IMR-90 (cell line): ENCODE measurements around the gene ETFRF1. TPM values are rescaled to one million over a fixed set of nuclear protein-coding genes. Genes with fewer than 3 reads are reported as not detected.

Experiments used
- MAFK ChIP-seq: IDR thresholded peaks from 2 replicates; pipeline ENCODE4 v1.6.1; 2012; ENCODE audit warnings: low read depth, low read length, improper control_type of control experiment
- RFX5 ChIP-seq: IDR thresholded peaks from 2 replicates; pipeline ENCODE4 v1.8.0; 2012; ENCODE audit warnings: low read depth, mild to moderate bottlenecking, low read length, moderate library complexity
- polyA plus RNA-seq, 3 experiments: library from polyadenylated mRNA; depleted of rRNA; stranded (reverse); fragments of >200 nt; gene quantifications; 2 replicates each; pipeline ENCODE4 v1.2.3, GENCODE V29; 2012; ENCODE audit warnings: low replicate concordance in 1 of 3
- total RNA-seq: library from RNA; depleted of rRNA; stranded (reverse); fragments of >200 nt; gene quantifications from 2 replicates; pipeline ENCODE4 v1.2.3, GENCODE V29; 2012
- TF ChIP-seq, protein P1 (sequence below): fragments of 150-350 bp; IDR thresholded peaks from 2 replicates; pipeline ENCODE4 v1.6.1; 2016; ENCODE audit warnings: low read depth, mild to moderate bottlenecking, low read length, moderate library complexity, borderline replicate concordance

The ETFRF1 gene
- total and polyA plus RNA-seq, 2 of the 4 experiments (the other 2 are of a cell fraction), result 8.6 to 14.4 TPM

DNA sequence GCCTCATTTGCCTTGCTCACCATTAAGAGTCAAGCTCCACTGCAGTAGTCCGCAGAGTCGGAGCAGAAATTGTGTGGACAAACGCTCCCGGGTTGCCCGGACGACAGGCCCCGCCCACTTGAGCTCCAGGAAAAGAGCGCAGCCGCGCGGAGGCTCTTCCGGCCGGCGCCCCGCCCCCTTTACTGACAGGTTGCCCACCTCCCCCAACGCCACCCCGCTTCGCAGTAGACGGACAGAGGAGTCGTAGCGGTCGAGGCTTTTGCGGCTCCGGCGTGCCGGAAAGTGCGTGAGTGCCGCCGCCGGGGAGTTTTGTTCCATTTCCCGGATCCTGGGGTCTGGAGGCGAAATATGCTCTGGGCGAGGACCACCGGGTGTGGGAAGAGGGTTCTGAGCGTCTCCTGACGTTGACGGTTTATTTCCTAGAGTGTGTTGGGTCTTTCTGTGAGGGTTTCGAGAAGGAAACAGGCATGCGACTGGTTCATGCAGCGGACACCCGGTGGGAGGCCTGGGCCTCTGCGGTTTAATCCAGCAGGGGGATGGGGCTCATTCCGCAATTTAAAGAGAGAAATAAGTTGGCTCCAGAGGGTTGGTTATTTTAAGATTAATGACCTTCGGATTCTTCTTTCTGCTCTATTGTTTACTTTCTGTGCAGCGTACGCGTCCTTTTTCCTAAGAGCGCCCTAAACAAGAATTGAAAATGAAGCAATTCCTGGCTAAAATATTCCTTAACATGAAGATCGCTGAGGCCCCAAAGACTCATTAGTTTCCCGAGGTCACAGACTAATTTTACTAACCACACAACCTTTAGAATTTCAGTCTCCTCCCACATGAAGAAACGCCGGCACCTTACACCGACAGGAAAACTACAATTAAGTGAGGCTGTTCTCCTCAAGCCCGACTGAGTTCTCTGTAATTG is at the start of gene ETFRF1, which contains the start of gene DNAI7 (continued):
- TF ChIP-seq, protein P1, sequence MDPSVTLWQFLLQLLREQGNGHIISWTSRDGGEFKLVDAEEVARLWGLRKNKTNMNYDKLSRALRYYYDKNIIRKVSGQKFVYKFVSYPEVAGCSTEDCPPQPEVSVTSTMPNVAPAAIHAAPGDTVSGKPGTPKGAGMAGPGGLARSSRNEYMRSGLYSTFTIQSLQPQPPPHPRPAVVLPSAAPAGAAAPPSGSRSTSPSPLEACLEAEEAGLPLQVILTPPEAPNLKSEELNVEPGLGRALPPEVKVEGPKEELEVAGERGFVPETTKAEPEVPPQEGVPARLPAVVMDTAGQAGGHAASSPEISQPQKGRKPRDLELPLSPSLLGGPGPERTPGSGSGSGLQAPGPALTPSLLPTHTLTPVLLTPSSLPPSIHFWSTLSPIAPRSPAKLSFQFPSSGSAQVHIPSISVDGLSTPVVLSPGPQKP, result no peak
- TF ChIP-seq RFX5 (no peak), MAFK (no peak)
